Effector memory CD8-positive, alpha-beta T cell (primary cell): ENCODE data around the gene TMEM131.

Source experiments
- ATAC-seq: fragments of 150-1000 bp; cut with Tn5 transposase; replicated peaks from 2 replicates; pipeline ENCODE4 v1.10.0; 2021; ENCODE audit warnings: mild to moderate bottlenecking, moderate library complexity
- DNase-seq, 3 experiments: peaks; one replicate each; pipeline ENCODE4 v3.0.0; 2021
- H3K27ac Mint-ChIP-seq, 2 donors: one replicate each; pipeline ENCODE4 v1.8.0; 2022; ENCODE audit warnings: mild to moderate bottlenecking in 2 of 2, mixed read lengths in 2 of 2, moderate library complexity in 2 of 2
- H3K27me3 Mint-ChIP-seq, 2 donors: one replicate each; pipeline ENCODE4 v1.8.0; 2022; ENCODE audit warnings: mixed read lengths in 2 of 2
- H3K36me3 Mint-ChIP-seq: one replicate; pipeline ENCODE4 v1.8.0; 2022; ENCODE audit warnings: mild to moderate bottlenecking, moderate library complexity, mixed read lengths; ENCODE audit not compliant: insufficient read depth
- H3K4me1 Mint-ChIP-seq, 2 donors: one replicate each; pipeline ENCODE4 v1.8.0; 2022; ENCODE audit warnings: low read depth in 2 of 2, mixed read lengths in 2 of 2
- H3K4me3 Mint-ChIP-seq, 2 donors: one replicate each; pipeline ENCODE4 v1.8.0; 2022; ENCODE audit warnings: mild to moderate bottlenecking in 2 of 2, mixed read lengths in 2 of 2, moderate library complexity in 2 of 2
- H3K9me3 Mint-ChIP-seq, 2 donors: one replicate each; pipeline ENCODE4 v1.8.0; 2022; ENCODE audit warnings: mixed read lengths in 2 of 2

Gene TMEM131

DNA sequence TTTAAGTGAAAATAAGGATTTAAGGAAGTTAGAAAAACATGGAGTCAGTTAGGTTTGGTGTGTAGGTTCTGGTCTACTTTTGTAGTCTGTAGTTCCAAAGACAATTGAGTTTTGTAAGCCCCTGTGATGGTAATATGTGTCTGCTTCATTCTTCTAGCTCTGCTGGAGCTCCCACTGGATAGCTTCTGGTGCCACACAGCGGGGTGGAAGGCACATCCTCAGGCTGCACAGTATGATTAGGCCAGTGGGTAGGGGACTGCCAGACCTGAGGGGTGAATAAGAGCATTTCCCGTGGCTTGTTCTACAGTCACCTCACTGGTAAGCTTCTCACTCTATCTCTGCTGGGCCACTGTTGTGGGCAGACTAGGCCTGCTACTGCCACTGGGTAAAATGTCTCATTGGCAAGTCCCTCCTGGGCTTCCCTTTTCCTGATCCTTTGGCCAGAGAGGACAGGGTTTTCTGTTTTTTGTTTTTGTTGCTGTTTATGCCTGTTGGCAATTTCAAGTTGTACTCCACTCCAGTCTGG is 44.5 kb downstream of the TMEM131 start:
- DNase-seq (no peak), ATAC-seq (no peak)
- Mint-ChIP-seq H3K36me3 (peaks cover 5% of the 10 kb centered on the region), H3K4me3 (no peak overlapping the region), H3K4me1 (peaks cover 33 to 80% of the 10 kb centered on the region in 2 donors), H3K27me3 (no peaks in the 10 kb centered on the region), H3K9me3 (peaks cover 0 to 2% of the 10 kb centered on the region in 2 donors), H3K27ac (peak overlapping the region in 1 of 2 donors; percentile 12)

DNA sequence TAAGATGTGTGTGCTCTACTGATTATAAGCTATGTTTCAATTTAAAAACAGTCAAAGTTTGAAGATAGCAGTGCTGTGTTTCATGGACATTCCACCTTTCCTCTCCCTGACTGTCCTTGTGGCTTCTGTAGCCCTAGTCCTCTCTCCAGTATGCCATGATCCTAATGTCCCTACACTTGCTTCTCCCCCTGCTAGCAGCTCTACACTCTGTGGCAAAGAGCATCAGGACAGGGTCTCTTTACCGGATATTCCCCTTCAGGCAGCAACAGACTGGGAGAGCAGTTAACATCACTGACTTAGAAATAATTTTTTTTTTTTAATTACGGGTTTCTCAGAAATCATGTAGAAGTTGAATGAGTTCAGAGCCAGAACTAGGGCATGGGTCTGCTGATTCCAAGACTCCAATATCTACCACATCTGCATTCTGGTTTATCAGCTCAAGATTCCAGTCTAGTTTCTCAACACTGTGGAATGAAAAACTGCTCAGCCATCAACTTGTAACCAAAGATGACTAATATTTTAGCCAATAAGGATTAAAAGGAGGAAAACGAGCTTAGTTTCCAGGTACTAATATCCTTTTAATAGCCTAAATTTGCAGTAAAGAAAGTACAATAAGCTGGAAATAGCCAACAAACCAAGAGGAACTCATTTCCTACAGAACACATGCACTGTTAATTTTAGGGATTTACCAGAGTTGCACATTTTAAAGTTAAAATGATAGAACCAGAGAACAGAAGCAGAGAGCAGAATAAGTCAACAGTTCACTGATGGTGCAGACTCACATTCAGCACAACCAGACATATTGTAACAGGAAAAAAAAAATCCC is 45.2 kb downstream of the TMEM131 start:
- Mint-ChIP-seq H3K4me3 (no peak overlapping the region), H3K27ac (peak overlapping the region in 1 of 2 donors; percentile 12), H3K27me3 (no peaks in the 10 kb centered on the region), H3K4me1 (peaks cover 33 to 76% of the 10 kb centered on the region in 2 donors), H3K9me3 (peaks cover 0 to 2% of the 10 kb centered on the region in 2 donors), H3K36me3 (peaks cover 5% of the 10 kb centered on the region)
- DNase-seq: no peak
- ATAC-seq: no peak

DNA sequence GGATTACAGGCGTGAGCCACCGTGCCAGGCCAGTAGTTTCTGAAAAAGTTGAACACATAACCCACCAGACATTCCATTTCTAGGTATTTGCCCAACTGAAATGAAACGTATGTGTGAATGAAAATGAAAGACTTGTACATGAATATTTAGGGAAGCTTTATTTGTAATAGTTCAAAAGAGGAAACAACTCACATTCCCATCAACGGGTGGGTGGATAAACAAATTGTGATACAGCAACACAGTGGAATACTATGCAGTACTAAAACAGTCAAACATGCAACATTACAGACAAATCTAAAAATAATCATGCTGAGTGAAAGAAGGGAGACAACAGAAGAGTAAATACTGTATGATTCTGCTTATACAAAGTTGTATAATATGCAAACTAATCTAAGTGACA is 46.8 kb downstream of the TMEM131 start:
- Mint-ChIP-seq H3K27ac (no peak overlapping the region), H3K4me3 (no peak overlapping the region), H3K27me3 (no peaks in the 10 kb centered on the region), H3K36me3 (peaks cover 5% of the 10 kb centered on the region), H3K4me1 (peaks cover 39 to 79% of the 10 kb centered on the region in 2 donors), H3K9me3 (peaks cover 0 to 2% of the 10 kb centered on the region in 2 donors)
- DNase-seq (no peak), ATAC-seq (no peak)

DNA sequence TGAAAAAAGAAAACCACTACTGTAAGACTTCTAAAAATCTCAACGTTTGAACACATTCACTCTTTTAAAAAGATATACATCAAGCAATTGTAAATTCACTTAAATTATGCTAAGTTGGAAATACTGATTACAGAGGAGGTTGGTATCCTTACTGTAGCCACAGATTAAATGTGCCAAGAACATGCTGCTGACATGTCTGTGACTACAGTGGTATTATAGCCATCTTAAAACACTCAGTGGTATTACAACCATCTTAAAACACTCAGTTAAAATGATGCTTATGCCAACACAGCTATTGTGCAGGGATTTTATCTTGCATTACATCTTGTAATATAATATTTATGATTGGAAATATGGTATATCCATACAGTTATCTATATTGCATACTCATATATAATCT is 50.0 kb downstream of the TMEM131 start:
- Mint-ChIP-seq H3K9me3 (peaks cover 0 to 2% of the 10 kb centered on the region in 2 donors), H3K36me3 (no peaks in the 10 kb centered on the region), H3K4me1 (peaks cover 31 to 59% of the 10 kb centered on the region in 2 donors), H3K27me3 (no peaks in the 10 kb centered on the region), H3K27ac (peak overlapping the region in 1 of 2 donors; percentile 4), H3K4me3 (no peak overlapping the region)
- no peak for ATAC-seq
- DNase-seq: no peak

DNA sequence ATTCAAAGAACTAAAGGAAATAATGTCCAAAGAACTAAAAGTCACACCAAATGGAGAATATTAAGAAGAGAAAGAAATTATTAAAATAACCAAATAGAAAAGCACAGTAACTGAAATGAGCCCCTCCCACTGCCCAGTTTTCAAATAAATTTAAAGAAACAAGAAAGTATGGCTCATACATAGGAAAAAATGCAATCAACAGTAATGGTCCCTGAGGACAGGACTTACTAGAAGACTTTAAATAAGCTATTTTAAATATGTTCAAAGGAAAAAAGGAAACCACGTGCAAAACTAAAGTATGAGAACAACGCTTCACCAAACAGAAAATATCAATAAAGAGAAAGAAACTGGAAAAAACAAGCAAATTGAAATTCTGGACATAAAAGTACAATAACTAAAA is 58.9 kb downstream of the TMEM131 start:
- Mint-ChIP-seq H3K36me3 (no peaks in the 10 kb centered on the region), H3K4me3 (peak overlapping the region in 1 of 2 donors; percentile 3), H3K27ac (peak overlapping the region; percentile 2 to 67), H3K4me1 (peaks cover 37 to 71% of the 10 kb centered on the region in 2 donors), H3K27me3 (no peaks in the 10 kb centered on the region), H3K9me3 (no peaks in the 10 kb centered on the region)
- ATAC-seq (no peak), DNase-seq (no peak)

DNA sequence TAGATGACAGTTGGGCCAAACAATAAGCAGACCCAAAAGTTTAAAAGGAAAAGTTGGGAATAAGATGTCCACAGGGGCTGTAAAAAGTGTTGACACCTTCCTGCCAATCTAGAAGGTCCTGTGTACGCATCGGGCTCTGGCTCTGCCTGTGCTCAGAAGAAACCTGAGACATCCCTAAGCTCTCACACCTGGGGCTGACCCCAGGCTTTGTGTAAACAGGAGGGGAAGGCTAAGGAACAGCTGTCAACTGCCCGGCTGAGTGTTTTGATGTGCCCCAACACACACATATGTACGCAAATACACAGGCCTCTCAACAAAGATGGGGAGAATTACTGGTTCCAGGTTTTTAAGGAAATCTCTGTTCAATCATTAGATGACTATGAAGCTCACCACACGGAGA is 59.5 kb downstream of the TMEM131 start:
- H3K4me3 Mint-ChIP-seq: no peak overlapping the region
- no peaks in the 10 kb centered on the region for H3K27me3 Mint-ChIP-seq
- DNase-seq (no peak), ATAC-seq (no peak)
- H3K36me3 Mint-ChIP-seq: no peaks in the 10 kb centered on the region
- peak overlapping the region; percentile 2 to 4 for H3K27ac Mint-ChIP-seq
- H3K9me3 Mint-ChIP-seq: no peaks in the 10 kb centered on the region
- H3K4me1 Mint-ChIP-seq: peaks cover 41 to 75% of the 10 kb centered on the region in 2 donors

DNA sequence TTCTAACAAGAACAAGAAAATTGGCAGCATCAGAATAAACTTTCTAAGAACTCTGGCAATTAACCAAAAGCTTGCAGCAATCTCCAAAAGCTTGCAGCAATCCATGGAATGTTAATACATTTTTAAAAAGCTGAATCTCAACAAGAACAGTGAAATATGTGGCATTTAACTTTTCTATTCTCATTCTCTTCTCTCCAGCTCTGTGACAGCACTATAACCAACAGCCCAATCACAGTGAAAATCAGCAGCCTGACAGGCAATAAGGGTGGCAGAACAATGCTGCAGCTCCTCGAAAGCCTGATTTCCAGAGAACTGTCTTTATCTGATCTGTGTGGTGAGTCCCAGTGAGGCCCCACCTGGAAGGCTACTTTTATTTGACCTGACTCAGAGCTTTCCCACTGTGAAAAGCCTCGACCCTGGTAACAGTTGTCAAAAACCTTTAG is 60.0 kb downstream of the TMEM131 start:
- DNase-seq: no peak
- ATAC-seq: no peak
- no peaks in the 10 kb centered on the region for H3K36me3 Mint-ChIP-seq
- H3K27me3 Mint-ChIP-seq: no peaks in the 10 kb centered on the region
- peaks cover 41 to 79% of the 10 kb centered on the region in 2 donors for H3K4me1 Mint-ChIP-seq
- no peak overlapping the region for H3K4me3 Mint-ChIP-seq
- no peaks in the 10 kb centered on the region for H3K9me3 Mint-ChIP-seq
- H3K27ac Mint-ChIP-seq: peak overlapping the region; percentile 2 to 4

DNA sequence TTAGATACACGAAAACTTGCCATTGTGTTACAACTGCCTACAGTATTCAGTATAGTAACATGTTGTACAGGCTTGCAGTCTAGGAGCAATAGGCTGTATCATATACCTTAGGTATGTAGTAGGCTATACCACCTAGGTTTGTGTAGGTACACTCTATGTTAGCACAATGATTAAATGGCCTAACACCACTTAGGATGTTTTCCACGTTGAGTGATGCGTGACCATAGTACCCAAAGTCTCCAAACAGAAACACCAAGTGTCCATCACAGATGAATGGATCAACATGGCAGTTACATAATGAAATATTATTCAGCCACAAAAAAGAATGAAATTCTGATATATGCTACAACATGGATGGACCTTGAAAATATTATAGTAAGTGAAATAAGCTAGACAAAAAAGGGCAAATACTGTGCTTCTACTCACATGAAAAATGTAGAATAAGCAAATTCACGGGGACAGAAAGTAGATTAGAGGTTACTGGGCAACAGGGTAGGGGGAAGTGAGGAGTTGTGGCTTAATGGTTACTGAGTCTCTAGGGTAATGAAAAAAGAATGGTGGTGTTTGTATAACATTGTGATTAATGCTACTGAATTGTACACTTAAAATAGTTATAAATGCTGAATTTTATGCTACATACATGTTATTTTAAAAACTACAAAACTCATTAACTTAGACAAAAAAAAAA is 62.6 kb downstream of the TMEM131 start:
- Mint-ChIP-seq H3K27me3 (no peaks in the 10 kb centered on the region), H3K4me3 (no peak overlapping the region), H3K27ac (no peak overlapping the region), H3K4me1 (peaks cover 33 to 76% of the 10 kb centered on the region in 2 donors), H3K36me3 (no peaks in the 10 kb centered on the region), H3K9me3 (no peaks in the 10 kb centered on the region)
- DNase-seq (no peak), ATAC-seq (no peak)

DNA sequence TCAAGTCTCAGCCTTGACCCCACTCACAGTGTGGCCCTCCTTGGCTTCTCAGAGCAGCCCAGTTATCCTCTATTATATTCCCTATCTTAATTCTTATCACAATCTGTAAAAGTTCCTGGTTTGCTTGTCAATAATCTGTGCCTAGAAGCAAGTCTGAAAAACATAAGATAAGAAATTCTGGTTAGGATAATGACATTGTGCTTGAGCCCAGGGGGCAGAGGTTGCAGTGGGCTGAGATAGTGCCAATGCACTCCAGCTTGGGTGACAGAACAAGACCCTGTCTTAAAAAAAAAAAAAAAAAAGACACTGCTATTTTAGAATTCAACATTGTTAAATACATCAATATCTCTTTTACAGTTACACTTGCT is 63.9 kb downstream of the TMEM131 start:
- Mint-ChIP-seq H3K36me3 (no peaks in the 10 kb centered on the region), H3K27me3 (no peaks in the 10 kb centered on the region), H3K27ac (no peak overlapping the region), H3K4me3 (no peak overlapping the region), H3K9me3 (no peaks in the 10 kb centered on the region), H3K4me1 (peaks cover 28 to 68% of the 10 kb centered on the region in 2 donors)
- no peak for DNase-seq
- ATAC-seq: no peak

DNA sequence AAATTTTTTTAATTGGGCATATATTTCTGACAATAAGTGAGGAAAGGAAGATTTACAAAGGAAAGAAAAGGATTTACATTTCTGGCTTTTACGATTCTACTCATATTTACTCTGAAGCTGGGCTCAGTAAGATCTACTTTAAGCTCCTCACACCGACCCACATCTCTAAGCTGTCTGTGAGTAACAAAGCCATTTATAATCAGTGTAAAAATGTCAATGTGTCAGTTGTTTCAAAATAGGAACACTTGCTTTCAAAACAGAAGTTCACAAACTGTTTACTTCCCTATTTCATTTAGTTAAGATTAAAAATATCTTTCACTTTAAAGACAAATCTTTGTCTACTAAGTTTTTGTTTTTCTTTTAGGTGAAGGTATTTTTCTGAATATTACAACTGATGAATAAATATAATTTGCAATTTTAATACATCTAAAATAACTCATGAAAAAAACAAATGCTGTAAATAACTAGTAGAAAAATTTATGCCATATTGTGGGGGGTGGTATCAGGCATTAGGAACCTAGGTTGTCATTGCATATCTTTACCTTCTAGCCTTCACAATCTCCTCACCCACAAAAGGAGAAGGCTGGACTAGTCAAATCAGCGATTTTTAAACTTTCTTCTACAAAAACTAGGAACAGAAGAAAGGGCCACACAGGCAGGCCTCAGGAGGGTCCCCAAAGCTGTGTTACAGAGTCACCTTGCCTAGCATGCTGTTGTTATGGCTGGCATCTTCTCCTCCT is 64.5 kb downstream of the TMEM131 start:
- H3K27me3 Mint-ChIP-seq: no peaks in the 10 kb centered on the region
- H3K4me3 Mint-ChIP-seq: no peak overlapping the region
- peaks cover 3% of the 10 kb centered on the region for H3K36me3 Mint-ChIP-seq
- DNase-seq (no peak), ATAC-seq (no peak)
- H3K4me1 Mint-ChIP-seq: peaks cover 25 to 62% of the 10 kb centered on the region in 2 donors
- H3K9me3 Mint-ChIP-seq: no peaks in the 10 kb centered on the region
- no peak overlapping the region for H3K27ac Mint-ChIP-seq

DNA sequence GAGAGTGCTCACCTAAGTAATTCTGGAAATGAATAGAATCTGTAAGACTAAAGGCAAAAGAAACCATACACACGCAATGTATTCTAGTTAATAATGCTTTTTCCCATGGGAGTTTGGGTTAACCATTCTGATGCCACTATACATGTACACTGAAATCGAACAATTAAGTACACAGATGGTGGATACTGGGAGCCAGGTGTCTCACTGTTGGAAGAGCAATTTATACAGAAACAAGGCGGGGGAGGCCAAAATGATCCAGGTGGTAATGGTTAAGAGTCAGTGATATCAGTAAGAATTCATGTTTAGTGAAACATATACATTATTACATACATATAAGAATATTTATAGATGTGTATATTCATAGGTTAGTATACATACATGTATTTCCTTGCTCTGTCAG is 67.2 kb downstream of the TMEM131 start:
- Mint-ChIP-seq H3K9me3 (no peaks in the 10 kb centered on the region), H3K4me1 (peaks cover 16 to 44% of the 10 kb centered on the region in 2 donors), H3K27ac (no peak overlapping the region), H3K36me3 (peaks cover 26% of the 10 kb centered on the region), H3K4me3 (no peak overlapping the region), H3K27me3 (no peaks in the 10 kb centered on the region)
- no peak for DNase-seq
- ATAC-seq: no peak

DNA sequence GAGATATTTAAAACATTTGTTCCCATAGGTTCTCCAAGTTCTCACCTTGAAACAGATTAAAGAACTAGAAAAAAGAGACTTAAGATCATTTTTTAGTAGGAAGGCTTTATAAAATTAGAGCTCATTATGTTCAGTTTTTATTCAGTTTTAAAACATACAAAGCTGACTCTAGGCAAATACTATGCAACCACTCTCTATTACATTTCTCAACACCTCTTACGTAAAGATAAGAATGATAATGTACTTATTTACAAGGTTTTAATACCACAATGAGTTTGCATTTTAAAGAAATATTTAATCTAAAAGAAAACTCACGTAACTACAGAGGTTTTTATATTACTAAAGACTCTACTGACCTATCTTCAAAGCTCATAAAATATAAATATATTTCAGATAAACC is 68.8 kb downstream of the TMEM131 start:
- Mint-ChIP-seq H3K4me3 (no peak overlapping the region), H3K27me3 (no peaks in the 10 kb centered on the region), H3K27ac (no peak overlapping the region), H3K9me3 (no peaks in the 10 kb centered on the region), H3K4me1 (peaks cover 12 to 32% of the 10 kb centered on the region in 2 donors), H3K36me3 (peaks cover 31% of the 10 kb centered on the region)
- no peak for DNase-seq
- no peak for ATAC-seq

DNA sequence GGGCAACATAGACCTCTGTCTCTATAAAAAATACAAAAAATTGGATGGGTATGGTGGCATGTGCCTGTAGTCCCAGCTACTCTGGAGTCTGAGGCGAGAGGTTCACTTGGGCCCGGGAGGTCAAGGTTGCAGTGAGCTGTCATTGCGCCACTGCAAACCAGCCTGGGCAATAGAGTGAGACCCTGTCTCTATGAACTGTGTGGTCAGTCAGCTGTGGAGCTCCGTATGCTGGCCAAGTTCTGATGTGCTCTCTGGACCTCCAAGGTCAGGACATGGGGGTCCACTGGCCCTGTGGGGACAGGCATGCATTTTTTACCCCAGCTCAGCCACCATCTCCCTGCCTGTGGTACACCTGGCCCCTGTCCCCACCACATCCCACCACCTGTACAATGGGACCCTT is 71.6 kb downstream of the TMEM131 start:
- H3K4me1 Mint-ChIP-seq: peaks cover 5 to 25% of the 10 kb centered on the region in 2 donors
- ATAC-seq (no peak), DNase-seq (no peak)
- H3K27ac Mint-ChIP-seq: no peak overlapping the region
- H3K9me3 Mint-ChIP-seq: no peaks in the 10 kb centered on the region
- no peaks in the 10 kb centered on the region for H3K27me3 Mint-ChIP-seq
- H3K36me3 Mint-ChIP-seq: peaks cover 35% of the 10 kb centered on the region
- H3K4me3 Mint-ChIP-seq: no peak overlapping the region
